ENCODE data around the gene AP1M2. TPM values are rescaled to one million over a fixed set of nuclear protein-coding genes. Genes with fewer than 3 reads are reported as not detected.

AP1M2 gene
- total RNA-seq, 1 experiment from 2014 or later: 146 TPM

GRCh38 chr19:10546817-10547216, 40.3 kb downstream of the AP1M2 start:
- Histone ChIP-seq H4K20me1 (ENCODE audit: control insufficient read depth, insufficient read depth, insufficient read length) (no peaks in the 10 kb centered on the region), H3K27ac (ENCODE audit: insufficient read length, low read depth, low read length) (no peak overlapping the region), H4K91ac (ENCODE audit: insufficient read length, low read depth, low read length) (no peak overlapping the region), H3K4me1 (ENCODE audit: insufficient read depth, low read length) (no peaks in the 10 kb centered on the region), H2BK12ac (ENCODE audit: insufficient read length, low read depth, low read length) (no peak overlapping the region), H3K27me3 (ENCODE audit: insufficient read depth, low read length) (no peaks in the 10 kb centered on the region), H3K79me1 (ENCODE audit: insufficient read depth, low read depth, low read length, poor library complexity, severe bottlenecking) (no peaks in the 10 kb centered on the region), H3K4ac (ENCODE audit: low read depth, low read length) (no peak overlapping the region), H3K23me2 (ENCODE audit: insufficient read length, low read depth, low read length, poor library complexity, severe bottlenecking) (no peaks in the 10 kb centered on the region), H3K79me2 (ENCODE audit: insufficient read depth, low read length) (no peaks in the 10 kb centered on the region), H3T11ph (ENCODE audit: low read length) (no peak overlapping the region), H3K9ac (ENCODE audit: extremely low read depth, insufficient read length, low read length) (no peak overlapping the region), H2BK20ac (ENCODE audit: low read depth, low read length, poor library complexity, severe bottlenecking) (no peak overlapping the region), H2BK15ac (ENCODE audit: low read depth, low read length) (no peak overlapping the region), H3K9me3 (ENCODE audit: control insufficient read depth, low read depth, low read length) (no peaks in the 10 kb centered on the region), H2AK5ac (ENCODE audit: insufficient read length, low read length) (no peak overlapping the region), H3K4me2 (ENCODE audit: insufficient read depth, insufficient read length, low read length) (no peak overlapping the region), H3K18ac (ENCODE audit: insufficient read length, low read depth, low read length) (no peak overlapping the region), H3K14ac (ENCODE audit: insufficient read depth, low read length) (no peak overlapping the region), H2BK5ac (ENCODE audit: insufficient read length, low read length) (no peak overlapping the region), H2BK120ac (ENCODE audit: low read depth, low read length, poor library complexity, severe bottlenecking) (no peak overlapping the region), H3K23ac (ENCODE audit: insufficient read length, low read depth, low read length) (no peak overlapping the region), H2AFZ (ENCODE audit: low read length) (no peak overlapping the region), H4K5ac (ENCODE audit: insufficient read length, low read depth, low read length) (no peak overlapping the region), H4K8ac (replicated peaks; ENCODE audit: insufficient read length, low read depth, low read length) (no peak overlapping the region), H3K56ac (ENCODE audit: insufficient read length, low read depth, low read length) (no peak overlapping the region)
- WGBS (ENCODE audit: extremely low coverage, insufficient read length, low lambda C conversion rate): no CpG with 5 or more reads among the region's 17 CpGs
- Mint-ChIP-seq H3K27me3 (ENCODE audit: low read depth) (no peaks in the 10 kb centered on the region), H3K27ac (no peak overlapping the region), H3K4me3 (no peak overlapping the region), H3K4me1 (peaks cover 4 to 12% of the 10 kb centered on the region in 2 experiments), H3K36me3 (ENCODE audit: insufficient read depth in 1 of 3, low read depth in 3 of 3) (peaks cover 23 to 45% (median 40%) of the 10 kb centered on the region in 3 experiments; a peak in 6 of 7 replicates), H3K9me3 (no peaks in the 10 kb centered on the region)
- no peak for DNase-seq
- TF ChIP-seq CTCF (conservative IDR thresholded peaks at IDR 0.05): no peak

Measured in H9 (cell line).